Measurements from ENCODE around the gene APOO.
"Not testable (repeated sequence)": the region's sequence is repeated elsewhere in the genome, so short reads cannot be mapped to it uniquely, and the experiment has no call there.

The APOO gene

GRCh38 chrX:23902419-23902818 lies 5.3 kb downstream of the APOO start:
- no peak for DNase-seq (ENCODE audit: low spot score)

- DNase-seq (ENCODE audit: low spot score), result no peak
Observed at GRCh38 chrX:23901805-23902204, 5.9 kb downstream of the APOO start.

GRCh38 chrX:23901060-23901459 lies 6.7 kb downstream of the APOO start:
- DNase-seq (ENCODE audit: low spot score), result no peak

- DNase-seq (ENCODE audit: low spot score), result no peak
Observed at GRCh38 chrX:23900220-23900797, 7.4 kb downstream of the APOO start.

GRCh38 chrX:23898412-23898959 lies 9.3 kb downstream of the APOO start:
- DNase-seq (ENCODE audit: low spot score), result no peak

- no peak for DNase-seq (ENCODE audit: low spot score)
Observed at GRCh38 chrX:23896981-23897380, 10.8 kb downstream of the APOO start.

- not testable (repeated sequence) for DNase-seq (ENCODE audit: low spot score)
Observed at GRCh38 chrX:23896539-23896938, 11.2 kb downstream of the APOO start.

- DNase-seq (ENCODE audit: low spot score), result not testable (repeated sequence)
Observed at GRCh38 chrX:23894993-23895392, 12.7 kb downstream of the APOO start.

GRCh38 chrX:23890933-23891332 lies 16.8 kb downstream of the APOO start:
- DNase-seq (ENCODE audit: low spot score), result no peak

- DNase-seq (ENCODE audit: low spot score), result no peak
Observed at GRCh38 chrX:23888887-23889501, 18.7 kb downstream of the APOO start.

GRCh38 chrX:23887918-23888317 lies 19.8 kb downstream of the APOO start:
- no peak for DNase-seq (ENCODE audit: low spot score)

GRCh38 chrX:23887451-23887850 lies 20.3 kb downstream of the APOO start:
- no peak for DNase-seq (ENCODE audit: low spot score)

GRCh38 chrX:23885803-23886202 lies 21.9 kb downstream of the APOO start:
- DNase-seq (ENCODE audit: low spot score), result no peak

GRCh38 chrX:23884427-23885024 lies 23.2 kb downstream of the APOO start:
- no peak for DNase-seq (ENCODE audit: low spot score)

GRCh38 chrX:23883737-23884354 lies 23.9 kb downstream of the APOO start:
- peak; percentile 90 for DNase-seq (ENCODE audit: low spot score)

- no peak for DNase-seq (ENCODE audit: low spot score)
Observed at GRCh38 chrX:23879380-23880090, 28.2 kb downstream of the APOO start.

GRCh38 chrX:23871905-23872546 lies 35.7 kb downstream of the APOO start:
- DNase-seq (ENCODE audit: low spot score), result no peak

- DNase-seq (ENCODE audit: low spot score), result no peak
Observed at GRCh38 chrX:23870041-23870440, 37.7 kb downstream of the APOO start.

GRCh38 chrX:23864742-23865326 lies 42.9 kb downstream of the APOO start:
- DNase-seq (ENCODE audit: low spot score), result no peak

- not testable (repeated sequence) for DNase-seq (ENCODE audit: low spot score)
Observed at GRCh38 chrX:23861952-23862351, 45.8 kb downstream of the APOO start.

- no peak for DNase-seq (ENCODE audit: low spot score)
Observed at GRCh38 chrX:23861215-23861896, 46.4 kb downstream of the APOO start.

All from COLO829 (cell line).